Liver (tissue), 9 donors: ENCODE data around the gene FBXO31. TPM values are rescaled to one million over a fixed set of nuclear protein-coding genes. Genes with fewer than 3 reads are reported as not detected.

Experiments used
- DNase-seq: peaks from one replicate; pipeline ENCODE4 v3.0.0-alpha.2; 2017; ENCODE audit warnings: low spot score
- H3K27ac ChIP-seq, 2 donors: one replicate each; pipeline ENCODE4 v1.7.0; 2013; ENCODE audit warnings: inconsistent platforms in 2 of 2, low read length in 2 of 2, control low read depth in 1 of 2, low read depth in 1 of 2, mild to moderate bottlenecking in 1 of 2
- H3K27me3 ChIP-seq, 4 donors: one replicate each; pipeline versions ENCODE4 v1.6.1 to v1.7.0; 2013; ENCODE audit warnings: low read length in 3 of 4, inconsistent platforms in 1 of 4, mild to moderate bottlenecking in 1 of 4, moderate library complexity in 1 of 4; ENCODE audit not compliant: control insufficient read depth in 4 of 4, insufficient read depth in 4 of 4
- H3K36me3 ChIP-seq, 4 donors: one replicate each; pipeline versions ENCODE4 v1.6.1 to v1.7.0; 2013; ENCODE audit warnings: low read length in 3 of 4, mild to moderate bottlenecking in 3 of 4, low read depth in 1 of 4, moderate library complexity in 1 of 4; ENCODE audit not compliant: control insufficient read depth in 4 of 4, insufficient read depth in 3 of 4
- H3K4me1 ChIP-seq, 4 donors: one replicate each; pipeline versions ENCODE4 v1.6.1 to v1.7.0; 2013; ENCODE audit warnings: low read length in 3 of 4, mild to moderate bottlenecking in 3 of 4, moderate library complexity in 1 of 4; ENCODE audit not compliant: control insufficient read depth in 4 of 4, insufficient read depth in 4 of 4
- H3K4me3 ChIP-seq, 3 donors: one replicate each; pipeline versions ENCODE4 v1.6.1 to v1.7.0; 2013; ENCODE audit warnings: low read length in 3 of 3, control low read depth in 1 of 3, low read depth in 1 of 3, mild to moderate bottlenecking in 1 of 3
- H3K9ac ChIP-seq, 2 donors: one replicate each; pipeline ENCODE4 v1.7.0; 2013; ENCODE audit warnings: low read length in 2 of 2, mild to moderate bottlenecking in 2 of 2, moderate library complexity in 2 of 2, control low read depth in 1 of 2, low read depth in 1 of 2
- H3K9me3 ChIP-seq, 4 donors: one replicate each; pipeline versions ENCODE4 v1.6.1 to v1.7.0; 2013; ENCODE audit warnings: low read length in 3 of 4; ENCODE audit not compliant: control insufficient read depth in 4 of 4
- CTCF ChIP-seq: fragments of 150-350 bp; IDR thresholded peaks from 2 replicates; pipeline ENCODE4 v1.5.1; 2017; ENCODE audit warnings: improper control_type of control experiment, low read depth, low read length; ENCODE audit not compliant: missing input control
- EGR1 ChIP-seq, 2 donors: IDR thresholded peaks; 2 replicates each; pipeline ENCODE4 v1.6.1; 2016 to 2018; ENCODE audit warnings: antibody characterized with exemption in 2 of 2, low read depth in 2 of 2
- FOXA1 ChIP-seq: IDR thresholded peaks from 2 replicates; pipeline ENCODE4 v1.6.1; 2016; ENCODE audit warnings: antibody characterized with exemption
- FOXA2 ChIP-seq: IDR thresholded peaks from 2 replicates; pipeline ENCODE4 v1.6.1; 2016; ENCODE audit warnings: antibody characterized with exemption
- GABPA ChIP-seq, 2 donors: IDR thresholded peaks in 1 of 2; conservative IDR thresholded peaks in 1 of 2; 2 replicates each; pipeline ENCODE4 v1.6.1; 2016; ENCODE audit warnings: antibody characterized with exemption in 2 of 2, mild to moderate bottlenecking in 1 of 2, moderate library complexity in 1 of 2
- HNF4A ChIP-seq, 2 donors: conservative IDR thresholded peaks; 2 replicates each; pipeline ENCODE4 v1.6.1; 2016; ENCODE audit warnings: antibody characterized with exemption in 2 of 2, mild to moderate bottlenecking in 2 of 2
- HNF4G ChIP-seq: IDR thresholded peaks from 2 replicates; pipeline ENCODE4 v1.6.1; 2016; ENCODE audit warnings: antibody characterized with exemption
- JUND ChIP-seq, 2 donors: IDR thresholded peaks; 2 replicates each; pipeline ENCODE4 v1.6.1; 2016; ENCODE audit warnings: antibody characterized with exemption in 2 of 2
- NR2F2 ChIP-seq: IDR thresholded peaks from 2 replicates; pipeline ENCODE4 v1.6.1; 2016; ENCODE audit warnings: antibody characterized with exemption
- RAD21 ChIP-seq, 2 donors: IDR thresholded peaks; 2 replicates each; pipeline ENCODE4 v1.6.1; 2016; ENCODE audit warnings: antibody characterized with exemption in 2 of 2, mild to moderate bottlenecking in 2 of 2
- RXRA ChIP-seq, 2 donors: IDR thresholded peaks; 2 replicates each; pipeline ENCODE4 v1.6.1; 2017 to 2018; ENCODE audit warnings: antibody characterized with exemption in 2 of 2, mild to moderate bottlenecking in 1 of 2
- SP1 ChIP-seq: IDR thresholded peaks from 2 replicates; pipeline ENCODE4 v1.6.1; 2018; ENCODE audit warnings: antibody characterized with exemption, mild to moderate bottlenecking
- TAF1 ChIP-seq: conservative IDR thresholded peaks from 2 replicates; pipeline ENCODE4 v1.6.1; 2016; ENCODE audit warnings: antibody characterized with exemption, mild to moderate bottlenecking
- WGBS: extraction: QIAGEN DNeasy Blood & Tissue Kit; methylation state at CpG from one replicate; pipeline ENCODE4 v1.1.7; 2013; 5-methylcytosine and 5-hydroxymethylcytosine counted together
- polyA plus RNA-seq, 2 donors: library from polyadenylated mRNA; stranded (reverse) in 1 of 2; unstranded in 1 of 2; fragments of 200-250 nt in 1 of 2; fragments of >200 nt in 1 of 2; fragmentation: Nextera tagmentation in 1 of 2; extraction: Ambion mirVana in 1 of 2; gene quantifications; one replicate each; pipeline versions ENCODE4 v1.2.1 to v1.2.3, GENCODE V29; 2013 to 2015
- total RNA-seq, 2 donors: library from RNA; depleted of rRNA; stranded (reverse); fragments of >200 nt; gene quantifications; one replicate each; pipeline ENCODE4 v1.2.3, GENCODE V29; 2014
- TF ChIP-seq, protein P1 (sequence below): IDR thresholded peaks from 2 replicates; pipeline ENCODE4 v1.6.1; 2016; ENCODE audit warnings: antibody characterized with exemption, mild to moderate bottlenecking
- TF ChIP-seq, protein P2 (sequence below): IDR thresholded peaks from 2 replicates; pipeline ENCODE4 v1.6.1; 2016; ENCODE audit warnings: antibody characterized with exemption
- TF ChIP-seq, protein P3 (sequence below): IDR thresholded peaks from 2 replicates; pipeline ENCODE4 v1.6.1; 2016; ENCODE audit warnings: antibody characterized with exemption
- donor health status: healthy.
- donor health status: healthy.
- donor health status: healthy.
- donor health status: healthy.
- donor health status: healthy.

FBXO31 gene
- total and polyA plus RNA-seq, 4 donors: 13.2 to 30.3 (median 18.1) TPM

DNA sequence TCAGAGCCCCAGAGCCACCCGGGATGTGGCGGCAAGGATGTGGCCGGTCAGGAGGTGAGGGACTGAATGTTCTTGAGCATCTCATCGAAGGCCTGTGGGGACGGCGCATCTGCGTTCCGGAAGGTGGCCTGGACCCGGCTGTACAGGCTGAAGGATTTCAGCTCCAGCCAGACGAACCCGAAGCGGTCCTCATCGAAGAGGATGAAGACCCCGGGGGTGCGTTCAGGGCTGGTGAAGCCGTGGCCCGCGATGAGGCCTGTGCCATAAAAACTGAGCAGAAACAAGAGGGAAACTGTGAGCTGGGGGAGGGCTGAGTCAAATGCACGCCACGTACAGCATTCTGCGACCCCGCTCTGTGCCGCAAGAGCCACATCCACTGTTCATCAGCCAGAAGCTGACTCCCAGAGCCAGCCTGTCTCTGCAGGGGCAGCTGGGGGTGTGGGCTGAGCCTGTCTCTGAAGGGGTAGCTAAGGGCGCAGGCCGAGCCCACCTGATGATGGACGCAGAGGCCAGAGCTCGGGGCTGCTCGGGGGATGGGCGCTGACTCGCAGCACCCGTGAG lies 52.3 kb downstream of the FBXO31 start:
- H3K4me3 ChIP-seq: no peak overlapping the region
- H3K4me1 ChIP-seq: peaks cover 0 to under 1% (median 0%) of the 10 kb centered on the region in 4 donors
- 95% methylated on average over 31 of the region's 31 CpGs for WGBS
- no peak overlapping the region for H3K9ac ChIP-seq
- H3K27me3 ChIP-seq: no peaks in the 10 kb centered on the region
- no peak overlapping the region for H3K27ac ChIP-seq
- H3K36me3 ChIP-seq: peaks cover 19 to 75% (median 29%) of the 10 kb centered on the region in 4 donors
- no peak for DNase-seq
- no peaks in the 10 kb centered on the region for H3K9me3 ChIP-seq
- TF ChIP-seq SP1: no peak
- no peak for TF ChIP-seq GABPA (IDR thresholded peaks at IDR 0.05 in 1 of 2, conservative IDR thresholded peaks at IDR 0.05 in 1 of 2)

GRCh38 chr16:87330646-87331045 lies 52.9 kb downstream of the FBXO31 start:
- H3K9ac ChIP-seq: no peak overlapping the region
- H3K4me3 ChIP-seq: no peak overlapping the region
- H3K4me1 ChIP-seq: peaks cover 0 to 3% (median 0%) of the 10 kb centered on the region in 4 donors
- DNase-seq: no peak
- TF ChIP-seq FOXA2: no peak
- TF ChIP-seq, protein P1, sequence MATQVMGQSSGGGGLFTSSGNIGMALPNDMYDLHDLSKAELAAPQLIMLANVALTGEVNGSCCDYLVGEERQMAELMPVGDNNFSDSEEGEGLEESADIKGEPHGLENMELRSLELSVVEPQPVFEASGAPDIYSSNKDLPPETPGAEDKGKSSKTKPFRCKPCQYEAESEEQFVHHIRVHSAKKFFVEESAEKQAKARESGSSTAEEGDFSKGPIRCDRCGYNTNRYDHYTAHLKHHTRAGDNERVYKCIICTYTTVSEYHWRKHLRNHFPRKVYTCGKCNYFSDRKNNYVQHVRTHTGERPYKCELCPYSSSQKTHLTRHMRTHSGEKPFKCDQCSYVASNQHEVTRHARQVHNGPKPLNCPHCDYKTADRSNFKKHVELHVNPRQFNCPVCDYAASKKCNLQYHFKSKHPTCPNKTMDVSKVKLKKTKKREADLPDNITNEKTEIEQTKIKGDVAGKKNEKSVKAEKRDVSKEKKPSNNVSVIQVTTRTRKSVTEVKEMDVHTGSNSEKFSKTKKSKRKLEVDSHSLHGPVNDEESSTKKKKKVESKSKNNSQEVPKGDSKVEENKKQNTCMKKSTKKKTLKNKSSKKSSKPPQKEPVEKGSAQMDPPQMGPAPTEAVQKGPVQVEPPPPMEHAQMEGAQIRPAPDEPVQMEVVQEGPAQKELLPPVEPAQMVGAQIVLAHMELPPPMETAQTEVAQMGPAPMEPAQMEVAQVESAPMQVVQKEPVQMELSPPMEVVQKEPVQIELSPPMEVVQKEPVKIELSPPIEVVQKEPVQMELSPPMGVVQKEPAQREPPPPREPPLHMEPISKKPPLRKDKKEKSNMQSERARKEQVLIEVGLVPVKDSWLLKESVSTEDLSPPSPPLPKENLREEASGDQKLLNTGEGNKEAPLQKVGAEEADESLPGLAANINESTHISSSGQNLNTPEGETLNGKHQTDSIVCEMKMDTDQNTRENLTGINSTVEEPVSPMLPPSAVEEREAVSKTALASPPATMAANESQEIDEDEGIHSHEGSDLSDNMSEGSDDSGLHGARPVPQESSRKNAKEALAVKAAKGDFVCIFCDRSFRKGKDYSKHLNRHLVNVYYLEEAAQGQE: no peak
- 97% methylated on average over 15 of the region's 15 CpGs for WGBS
- H3K27me3 ChIP-seq: no peaks in the 10 kb centered on the region
- H3K36me3 ChIP-seq: peaks cover 19 to 68% (median 27%) of the 10 kb centered on the region in 4 donors
- H3K27ac ChIP-seq: no peak overlapping the region
- H3K9me3 ChIP-seq: no peaks in the 10 kb centered on the region

GRCh38 chr16:87330257-87330624 lies 53.3 kb downstream of the FBXO31 start:
- H3K27ac ChIP-seq: no peak overlapping the region
- 94% methylated on average over 11 of the region's 11 CpGs for WGBS
- no peak for TF ChIP-seq NR2F2
- TF ChIP-seq, protein P1: no peak
- no peak for TF ChIP-seq SP1
- no peak for TF ChIP-seq RAD21 (IDR thresholded peaks at IDR 0.05)
- no peak for TF ChIP-seq HNF4G
- TF ChIP-seq, protein P2, sequence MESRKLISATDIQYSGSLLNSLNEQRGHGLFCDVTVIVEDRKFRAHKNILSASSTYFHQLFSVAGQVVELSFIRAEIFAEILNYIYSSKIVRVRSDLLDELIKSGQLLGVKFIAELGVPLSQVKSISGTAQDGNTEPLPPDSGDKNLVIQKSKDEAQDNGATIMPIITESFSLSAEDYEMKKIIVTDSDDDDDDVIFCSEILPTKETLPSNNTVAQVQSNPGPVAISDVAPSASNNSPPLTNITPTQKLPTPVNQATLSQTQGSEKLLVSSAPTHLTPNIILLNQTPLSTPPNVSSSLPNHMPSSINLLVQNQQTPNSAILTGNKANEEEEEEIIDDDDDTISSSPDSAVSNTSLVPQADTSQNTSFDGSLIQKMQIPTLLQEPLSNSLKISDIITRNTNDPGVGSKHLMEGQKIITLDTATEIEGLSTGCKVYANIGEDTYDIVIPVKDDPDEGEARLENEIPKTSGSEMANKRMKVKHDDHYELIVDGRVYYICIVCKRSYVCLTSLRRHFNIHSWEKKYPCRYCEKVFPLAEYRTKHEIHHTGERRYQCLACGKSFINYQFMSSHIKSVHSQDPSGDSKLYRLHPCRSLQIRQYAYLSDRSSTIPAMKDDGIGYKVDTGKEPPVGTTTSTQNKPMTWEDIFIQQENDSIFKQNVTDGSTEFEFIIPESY: no peak
- no peak for TF ChIP-seq CTCF
- no peak for TF ChIP-seq RXRA (IDR thresholded peaks at IDR 0.05)
- no peak for TF ChIP-seq GABPA (IDR thresholded peaks at IDR 0.05 in 1 of 2, conservative IDR thresholded peaks at IDR 0.05 in 1 of 2)
- no peak for TF ChIP-seq HNF4A (conservative IDR thresholded peaks at IDR 0.05)
- no peak for TF ChIP-seq FOXA1
- TF ChIP-seq, protein P3, sequence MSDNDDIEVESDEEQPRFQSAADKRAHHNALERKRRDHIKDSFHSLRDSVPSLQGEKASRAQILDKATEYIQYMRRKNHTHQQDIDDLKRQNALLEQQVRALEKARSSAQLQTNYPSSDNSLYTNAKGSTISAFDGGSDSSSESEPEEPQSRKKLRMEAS: no peak
- no peak for TF ChIP-seq FOXA2
- no peak for TF ChIP-seq JUND (IDR thresholded peaks at IDR 0.05)
- no peak for TF ChIP-seq TAF1
- TF ChIP-seq EGR1 (IDR thresholded peaks at IDR 0.05; ENCODE audit: low read depth in 2 of 2): no peak

More at GRCh38 chr16:87330257-87330624, 53.3 kb downstream of the FBXO31 start:
- Histone ChIP-seq H3K36me3 (peaks cover 19 to 64% (median 26%) of the 10 kb centered on the region in 4 donors), H3K4me3 (no peak overlapping the region), H3K27me3 (no peaks in the 10 kb centered on the region), H3K4me1 (peaks cover 0 to 3% (median 0%) of the 10 kb centered on the region in 4 donors), H3K9me3 (no peaks in the 10 kb centered on the region), H3K9ac (no peak overlapping the region)
- DNase-seq: no peak
